IgD-negative memory B cell (primary cell): Measurements from ENCODE around the gene MRPL23. TPM values are rescaled to one million over a fixed set of nuclear protein-coding genes. Genes with fewer than 3 reads are reported as not detected.

Experiments
- H3K27ac Mint-ChIP-seq, 3 donors: one replicate each; pipeline ENCODE4 v1.8.0; 2020 to 2022; ENCODE audit warnings: mild to moderate bottlenecking in 3 of 3, mixed read lengths in 3 of 3, moderate library complexity in 1 of 3
- H3K27me3 Mint-ChIP-seq: one replicate; pipeline ENCODE4 v1.8.0; 2021; ENCODE audit warnings: mixed read lengths
- H3K36me3 Mint-ChIP-seq: one replicate; pipeline ENCODE4 v1.8.0; 2020; ENCODE audit warnings: mild to moderate bottlenecking, mixed read lengths
- H3K4me1 Mint-ChIP-seq, 3 donors: one replicate each; pipeline ENCODE4 v1.8.0; 2020 to 2022; ENCODE audit warnings: mixed read lengths in 3 of 3, mild to moderate bottlenecking in 1 of 3
- H3K4me3 Mint-ChIP-seq, 4 donors: one replicate each; pipeline ENCODE4 v1.8.0; 2020 to 2022; ENCODE audit warnings: mild to moderate bottlenecking in 4 of 4, mixed read lengths in 4 of 4, moderate library complexity in 3 of 4
- H3K9me3 Mint-ChIP-seq, 3 donors: one replicate each; pipeline ENCODE4 v1.8.0; 2020 to 2021; ENCODE audit warnings: mixed read lengths in 3 of 3, mild to moderate bottlenecking in 1 of 3
- polyA plus RNA-seq: library from polyadenylated mRNA; unstranded; fragments of 300-500 nt; fragmentation: Illumina TruSeq; gene quantifications from one replicate; pipeline ENCODE4 v1.2.3, GENCODE V29; 2021

The MRPL23 gene
- polyA plus RNA-seq, 1 donor from 2014 or later, result 36.2 TPM

- Mint-ChIP-seq H3K9me3 (no peaks in the 10 kb centered on the region), H3K4me3 (no peak overlapping the region)
Measured at GRCh38 chr11:1952806-1953482, 5.8 kb downstream of the MRPL23 start.

GRCh38 chr11:1953489-1954266, 6.5 kb downstream of the MRPL23 start:
- H3K36me3 Mint-ChIP-seq, result no peaks in the 10 kb centered on the region
- no peaks in the 10 kb centered on the region for H3K4me1 Mint-ChIP-seq
- H3K27me3 Mint-ChIP-seq, result no peaks in the 10 kb centered on the region
- H3K9me3 Mint-ChIP-seq, result no peaks in the 10 kb centered on the region
- no peak overlapping the region for H3K4me3 Mint-ChIP-seq
- H3K27ac Mint-ChIP-seq, result no peak overlapping the region

More at GRCh38 chr11:1952806-1953482, 5.8 kb downstream of the MRPL23 start:
- no peaks in the 10 kb centered on the region for H3K4me1 Mint-ChIP-seq
- H3K27ac Mint-ChIP-seq, result no peak overlapping the region
- no peaks in the 10 kb centered on the region for H3K36me3 Mint-ChIP-seq
- H3K27me3 Mint-ChIP-seq, result no peaks in the 10 kb centered on the region

GRCh38 chr11:1958367-1958766, 11.2 kb downstream of the MRPL23 start:
- H3K27me3 Mint-ChIP-seq, result no peaks in the 10 kb centered on the region
- no peak overlapping the region for H3K27ac Mint-ChIP-seq
- H3K36me3 Mint-ChIP-seq, result no peaks in the 10 kb centered on the region
- no peaks in the 10 kb centered on the region for H3K9me3 Mint-ChIP-seq
- no peak overlapping the region for H3K4me3 Mint-ChIP-seq
- H3K4me1 Mint-ChIP-seq, result no peaks in the 10 kb centered on the region

GRCh38 chr11:1959786-1960185, 12.7 kb downstream of the MRPL23 start:
- Mint-ChIP-seq H3K27me3 (no peaks in the 10 kb centered on the region), H3K36me3 (no peaks in the 10 kb centered on the region), H3K4me3 (no peak overlapping the region), H3K9me3 (no peaks in the 10 kb centered on the region), H3K4me1 (no peaks in the 10 kb centered on the region), H3K27ac (no peak overlapping the region)

GRCh38 chr11:1963864-1964263, 16.7 kb downstream of the MRPL23 start:
- no peaks in the 10 kb centered on the region for H3K27me3 Mint-ChIP-seq
- no peak overlapping the region for H3K27ac Mint-ChIP-seq
- H3K4me1 Mint-ChIP-seq, result no peaks in the 10 kb centered on the region
- H3K4me3 Mint-ChIP-seq, result no peak overlapping the region
- H3K9me3 Mint-ChIP-seq, result no peaks in the 10 kb centered on the region
- H3K36me3 Mint-ChIP-seq, result no peaks in the 10 kb centered on the region

GRCh38 chr11:1964348-1964747, 17.2 kb downstream of the MRPL23 start:
- Mint-ChIP-seq H3K36me3 (no peaks in the 10 kb centered on the region), H3K27ac (no peak overlapping the region), H3K27me3 (no peaks in the 10 kb centered on the region), H3K4me1 (no peaks in the 10 kb centered on the region), H3K9me3 (no peaks in the 10 kb centered on the region), H3K4me3 (no peak overlapping the region)

GRCh38 chr11:1964955-1965354, 17.8 kb downstream of the MRPL23 start:
- no peaks in the 10 kb centered on the region for H3K9me3 Mint-ChIP-seq
- H3K27ac Mint-ChIP-seq, result no peak overlapping the region
- H3K36me3 Mint-ChIP-seq, result no peaks in the 10 kb centered on the region
- no peak overlapping the region for H3K4me3 Mint-ChIP-seq
- no peaks in the 10 kb centered on the region for H3K4me1 Mint-ChIP-seq
- no peaks in the 10 kb centered on the region for H3K27me3 Mint-ChIP-seq

GRCh38 chr11:1966531-1966930, 19.4 kb downstream of the MRPL23 start:
- Mint-ChIP-seq H3K9me3 (no peaks in the 10 kb centered on the region), H3K27ac (no peak overlapping the region), H3K4me3 (no peak overlapping the region), H3K27me3 (no peaks in the 10 kb centered on the region), H3K4me1 (no peaks in the 10 kb centered on the region), H3K36me3 (no peaks in the 10 kb centered on the region)

- no peak overlapping the region for H3K4me3 Mint-ChIP-seq
- H3K27ac Mint-ChIP-seq, result no peak overlapping the region
- H3K4me1 Mint-ChIP-seq, result no peaks in the 10 kb centered on the region
- no peaks in the 10 kb centered on the region for H3K27me3 Mint-ChIP-seq
- no peaks in the 10 kb centered on the region for H3K36me3 Mint-ChIP-seq
- H3K9me3 Mint-ChIP-seq, result no peaks in the 10 kb centered on the region
Measured at GRCh38 chr11:1967641-1968225, 20.6 kb downstream of the MRPL23 start.

GRCh38 chr11:1968454-1969002, 21.4 kb downstream of the MRPL23 start:
- H3K27me3 Mint-ChIP-seq, result no peaks in the 10 kb centered on the region
- H3K9me3 Mint-ChIP-seq, result no peaks in the 10 kb centered on the region
- no peaks in the 10 kb centered on the region for H3K36me3 Mint-ChIP-seq
- H3K4me1 Mint-ChIP-seq, result no peaks in the 10 kb centered on the region
- H3K4me3 Mint-ChIP-seq, result no peak overlapping the region
- no peak overlapping the region for H3K27ac Mint-ChIP-seq

- no peak overlapping the region for H3K27ac Mint-ChIP-seq
- H3K27me3 Mint-ChIP-seq, result no peaks in the 10 kb centered on the region
- no peaks in the 10 kb centered on the region for H3K9me3 Mint-ChIP-seq
- no peaks in the 10 kb centered on the region for H3K36me3 Mint-ChIP-seq
- no peaks in the 10 kb centered on the region for H3K4me1 Mint-ChIP-seq
- H3K4me3 Mint-ChIP-seq, result no peak overlapping the region
Measured at GRCh38 chr11:1969035-1969434, 21.9 kb downstream of the MRPL23 start.

GRCh38 chr11:1969776-1970175, 22.6 kb downstream of the MRPL23 start:
- H3K4me1 Mint-ChIP-seq, result no peaks in the 10 kb centered on the region
- H3K27ac Mint-ChIP-seq, result no peak overlapping the region
- H3K27me3 Mint-ChIP-seq, result no peaks in the 10 kb centered on the region
- no peaks in the 10 kb centered on the region for H3K9me3 Mint-ChIP-seq
- no peaks in the 10 kb centered on the region for H3K36me3 Mint-ChIP-seq
- no peak overlapping the region for H3K4me3 Mint-ChIP-seq

- Mint-ChIP-seq H3K4me3 (no peak overlapping the region), H3K36me3 (no peaks in the 10 kb centered on the region), H3K9me3 (no peaks in the 10 kb centered on the region), H3K4me1 (no peaks in the 10 kb centered on the region), H3K27me3 (no peaks in the 10 kb centered on the region), H3K27ac (no peak overlapping the region)
Measured at GRCh38 chr11:1970956-1971355, 23.8 kb downstream of the MRPL23 start.

GRCh38 chr11:1975185-1975584, 28.1 kb downstream of the MRPL23 start:
- Mint-ChIP-seq H3K27ac (no peak overlapping the region), H3K27me3 (no peaks in the 10 kb centered on the region), H3K4me3 (no peak overlapping the region), H3K9me3 (no peaks in the 10 kb centered on the region), H3K36me3 (no peaks in the 10 kb centered on the region), H3K4me1 (no peaks in the 10 kb centered on the region)

- H3K9me3 Mint-ChIP-seq, result no peaks in the 10 kb centered on the region
- no peak overlapping the region for H3K27ac Mint-ChIP-seq
- H3K4me1 Mint-ChIP-seq, result no peaks in the 10 kb centered on the region
- H3K36me3 Mint-ChIP-seq, result no peaks in the 10 kb centered on the region
- no peak overlapping the region for H3K4me3 Mint-ChIP-seq
- H3K27me3 Mint-ChIP-seq, result no peaks in the 10 kb centered on the region
Measured at GRCh38 chr11:1978720-1979473, 31.8 kb downstream of the MRPL23 start.
